Thyroid gland (tissue), 4 donors: Measurements from ENCODE around the gene MAP6D1. TPM values are rescaled to one million over a fixed set of nuclear protein-coding genes. Genes with fewer than 3 reads are reported as not detected.

ENCODE experiments used
- DNase-seq, 2 donors: peaks; one replicate each; pipeline ENCODE4 v3.0.0-alpha.2; 2019
- H3K27ac ChIP-seq, 3 donors: fragments of 200-600 bp; sonication (generic); 1 replicate in 2 of 3; 2 replicates in 1 of 3; pipeline ENCODE4 v1.5.1; 2016 to 2019; ENCODE audit warnings: mild to moderate bottlenecking in 1 of 3, moderate library complexity in 1 of 3
- H3K27me3 ChIP-seq: fragments of 200-600 bp; sonication (generic); one replicate; pipeline ENCODE4 v1.5.1; 2019
- H3K36me3 ChIP-seq, 2 donors: fragments of 200-600 bp; sonication (generic); one replicate each; pipeline ENCODE4 v1.5.1; 2016 to 2019
- H3K4me1 ChIP-seq, 2 donors: fragments of 200-600 bp; sonication (generic); one replicate each; pipeline ENCODE4 v1.5.1; 2017 to 2019
- H3K4me3 ChIP-seq, 3 donors: fragments of 200-600 bp; sonication (generic); replicated peaks in 1 of 3; 1 replicate in 2 of 3; 2 replicates in 1 of 3; pipeline ENCODE4 v1.5.1; 2016; ENCODE audit warnings: mild to moderate bottlenecking in 1 of 3
- H3K9me3 ChIP-seq: fragments of 200-600 bp; sonication (generic); one replicate; pipeline ENCODE4 v1.5.1; 2017
- POLR2A ChIP-seq, 2 donors: fragments of 450-650 bp; IDR thresholded peaks; one replicate each; pipeline ENCODE4 v1.6.1; 2017; ENCODE audit warnings: antibody characterized with exemption in 2 of 2, mild to moderate bottlenecking in 2 of 2, moderate library complexity in 1 of 2
- WGBS, 2 donors: methylation state at CpG; one replicate each; pipeline ENCODE4 v1.1.5; 2017; 5-methylcytosine and 5-hydroxymethylcytosine counted together
- intact Hi-C: fragments of 100-400 bp; cut with DNase I; formaldehyde crosslinking; loops from one replicate; pipeline ENCODE4 v1.15.1; 2023
- total RNA-seq, 4 donors: library from RNA; depleted of rRNA; stranded (reverse); fragments of >200 nt; gene quantifications; one replicate each; pipeline ENCODE4 v1.2.3, GENCODE V29; 2016
- TF ChIP-seq, protein P1 (sequence below), 6 experiments: fragments of 200-600 bp in 3 of 6; fragments of 450-650 bp in 3 of 6; sonication (generic) in 3 of 6; IDR thresholded peaks; one replicate each; pipeline ENCODE4 v1.5.1; 2016 to 2019; ENCODE audit warnings: antibody characterized with exemption in 6 of 6, mild to moderate bottlenecking in 2 of 6, inconsistent platforms in 1 of 6, moderate library complexity in 1 of 6

Gene MAP6D1
- total RNA-seq, 4 donors from 2014 or later: 3.0 to 4.9 (median 3.0) TPM; not detected in 1

DNA sequence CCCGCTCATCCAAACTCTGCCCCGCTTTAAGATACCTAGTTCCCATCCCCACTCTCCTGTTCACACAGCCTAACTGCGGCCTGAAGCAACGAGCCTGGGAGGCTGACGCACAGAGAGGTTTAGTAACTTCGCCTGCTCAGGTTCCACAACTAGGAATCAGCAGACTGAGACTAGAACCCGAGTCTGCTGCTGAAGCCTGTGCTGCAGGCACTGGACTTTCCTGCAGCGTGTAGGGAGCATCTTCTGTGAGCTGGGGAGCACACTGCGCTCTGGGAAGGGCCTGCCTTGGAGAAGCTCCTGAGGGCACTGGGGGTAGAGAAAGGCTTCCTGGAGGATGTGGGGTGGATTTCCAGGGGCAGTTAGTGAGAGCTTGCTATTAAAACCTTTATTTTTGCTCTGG, 4.8 kb upstream of the MAP6D1 start:
- H3K4me3 ChIP-seq: no peak overlapping the region
- no peak overlapping the region for H3K27ac ChIP-seq
- no peaks in the 10 kb centered on the region for H3K27me3 ChIP-seq
- WGBS, 2 donors: 97 to 98% methylated on average over 9 of the region's 9 CpGs
- H3K36me3 ChIP-seq: peaks cover 18 to 27% of the 10 kb centered on the region in 2 donors
- H3K4me1 ChIP-seq: no peaks in the 10 kb centered on the region
- no peaks in the 10 kb centered on the region for H3K9me3 ChIP-seq
- TF ChIP-seq, protein P1, sequence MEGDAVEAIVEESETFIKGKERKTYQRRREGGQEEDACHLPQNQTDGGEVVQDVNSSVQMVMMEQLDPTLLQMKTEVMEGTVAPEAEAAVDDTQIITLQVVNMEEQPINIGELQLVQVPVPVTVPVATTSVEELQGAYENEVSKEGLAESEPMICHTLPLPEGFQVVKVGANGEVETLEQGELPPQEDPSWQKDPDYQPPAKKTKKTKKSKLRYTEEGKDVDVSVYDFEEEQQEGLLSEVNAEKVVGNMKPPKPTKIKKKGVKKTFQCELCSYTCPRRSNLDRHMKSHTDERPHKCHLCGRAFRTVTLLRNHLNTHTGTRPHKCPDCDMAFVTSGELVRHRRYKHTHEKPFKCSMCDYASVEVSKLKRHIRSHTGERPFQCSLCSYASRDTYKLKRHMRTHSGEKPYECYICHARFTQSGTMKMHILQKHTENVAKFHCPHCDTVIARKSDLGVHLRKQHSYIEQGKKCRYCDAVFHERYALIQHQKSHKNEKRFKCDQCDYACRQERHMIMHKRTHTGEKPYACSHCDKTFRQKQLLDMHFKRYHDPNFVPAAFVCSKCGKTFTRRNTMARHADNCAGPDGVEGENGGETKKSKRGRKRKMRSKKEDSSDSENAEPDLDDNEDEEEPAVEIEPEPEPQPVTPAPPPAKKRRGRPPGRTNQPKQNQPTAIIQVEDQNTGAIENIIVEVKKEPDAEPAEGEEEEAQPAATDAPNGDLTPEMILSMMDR (IDR thresholded peaks at IDR 0.05): no peak
- no peak for TF ChIP-seq POLR2A (IDR thresholded peaks at IDR 0.05)
- intact Hi-C loops: no loop called here
- DNase-seq: no peak

DNA sequence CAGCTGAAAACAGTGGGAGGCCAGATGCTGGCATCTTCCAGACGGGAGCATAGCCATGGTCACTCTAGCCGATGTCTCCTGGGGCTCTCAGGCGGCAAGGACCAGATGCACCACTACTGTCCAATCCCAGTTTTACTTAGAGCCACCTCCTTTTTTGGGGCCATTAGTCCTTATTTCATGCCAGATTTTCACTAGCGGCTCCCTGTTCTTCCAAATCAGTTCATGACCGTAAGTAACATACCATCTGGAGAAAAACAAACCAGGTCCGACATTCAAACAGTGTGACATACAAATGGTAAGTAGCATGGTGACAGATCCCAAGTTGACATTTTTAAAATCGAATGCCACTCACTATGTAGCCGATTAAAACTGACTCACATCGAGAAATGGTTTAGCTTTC, 4.1 kb upstream of the MAP6D1 start:
- WGBS, 2 donors: 95 to 98% methylated on average over 9 of the region's 9 CpGs
- peaks cover 18 to 25% of the 10 kb centered on the region in 2 donors for H3K36me3 ChIP-seq

DNA sequence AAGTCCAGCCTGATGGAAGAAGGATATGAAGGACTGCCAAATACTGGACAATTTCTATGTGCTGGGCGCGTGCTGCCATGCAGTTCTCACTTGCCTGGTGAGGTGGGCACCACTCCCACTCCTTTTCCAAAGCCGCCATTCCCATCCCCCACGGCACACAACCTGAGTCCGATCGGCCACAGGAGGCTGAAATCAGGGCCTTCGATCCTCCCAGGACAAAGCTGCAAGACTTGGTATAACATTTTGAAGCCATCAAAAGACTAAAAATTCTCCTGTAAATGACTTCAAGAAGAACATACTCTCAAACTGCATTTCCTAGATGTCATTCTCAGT, 3.1 kb upstream of the MAP6D1 start:
- no peak overlapping the region for H3K27ac ChIP-seq
- no peaks in the 10 kb centered on the region for H3K27me3 ChIP-seq
- intact Hi-C loops: no loop called here
- peaks cover 7% of the 10 kb centered on the region in 2 donors for H3K4me1 ChIP-seq
- TF ChIP-seq POLR2A (IDR thresholded peaks at IDR 0.05): no peak
- TF ChIP-seq, protein P1 (IDR thresholded peaks at IDR 0.05): no peak
- H3K9me3 ChIP-seq: no peaks in the 10 kb centered on the region
- DNase-seq: no peak
- peaks cover 17 to 18% of the 10 kb centered on the region in 2 donors for H3K36me3 ChIP-seq
- H3K4me3 ChIP-seq: no peak overlapping the region
- WGBS, 2 donors: 90 to 95% methylated on average over 7 of the region's 7 CpGs

More for the DNA sequence above, 4.1 kb upstream of the MAP6D1 start:
- TF ChIP-seq, protein P1 (IDR thresholded peaks at IDR 0.05): no peak
- TF ChIP-seq POLR2A (IDR thresholded peaks at IDR 0.05): no peak
- intact Hi-C loops: no loop called here
- Histone ChIP-seq H3K4me3 (no peak overlapping the region), H3K4me1 (peaks cover 5% of the 10 kb centered on the region in 2 donors), H3K9me3 (no peaks in the 10 kb centered on the region), H3K27ac (no peak overlapping the region), H3K27me3 (no peaks in the 10 kb centered on the region)
- no peak for DNase-seq

DNA sequence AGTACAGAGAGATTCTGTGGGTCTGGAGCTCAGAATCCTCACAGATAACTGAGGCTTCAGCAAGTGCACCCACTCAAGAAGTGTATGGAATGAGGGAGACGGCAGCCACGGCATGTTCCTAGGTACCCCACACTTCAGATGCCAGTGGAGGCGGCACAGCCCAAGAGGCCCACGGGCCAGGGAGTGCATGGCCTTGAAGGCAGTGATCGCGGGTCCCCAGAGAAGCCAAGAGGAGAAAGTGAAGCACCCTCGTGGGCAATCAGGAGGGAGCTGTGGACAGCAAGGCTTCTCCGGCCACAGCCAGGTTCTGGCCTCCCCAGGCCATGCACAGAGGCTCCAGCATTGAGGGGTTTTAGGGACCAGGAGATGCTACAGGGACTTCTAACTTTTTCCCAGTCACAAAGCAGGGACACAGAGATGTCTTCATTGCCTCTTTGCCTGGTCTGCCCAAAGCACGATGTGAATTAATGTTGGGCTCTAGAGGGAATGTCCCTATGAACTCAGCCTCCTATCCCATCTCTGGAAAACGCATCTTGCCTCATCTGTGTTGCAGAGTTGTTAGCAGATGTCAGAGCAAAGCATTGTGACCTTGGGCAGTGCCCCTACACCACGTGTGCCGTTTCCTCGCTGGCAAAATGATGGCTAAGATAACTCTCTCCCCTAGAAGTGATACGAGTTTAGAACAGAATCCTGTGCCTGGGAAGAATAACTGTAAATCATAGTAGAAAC, 2.6 kb upstream of the MAP6D1 start:
- Histone ChIP-seq H3K27ac (no peak overlapping the region), H3K36me3 (peaks cover 12 to 15% of the 10 kb centered on the region in 2 donors), H3K9me3 (no peaks in the 10 kb centered on the region), H3K4me3 (no peak overlapping the region), H3K4me1 (peaks cover 7% of the 10 kb centered on the region in 2 donors), H3K27me3 (no peaks in the 10 kb centered on the region)
- TF ChIP-seq POLR2A (IDR thresholded peaks at IDR 0.05): no peak
- TF ChIP-seq, protein P1 (IDR thresholded peaks at IDR 0.05): no peak
- DNase-seq: no peak
- intact Hi-C loops: no loop called here
- WGBS, 2 donors: 82 to 90% methylated on average over 13 to 14 of the region's 14 CpGs

DNA sequence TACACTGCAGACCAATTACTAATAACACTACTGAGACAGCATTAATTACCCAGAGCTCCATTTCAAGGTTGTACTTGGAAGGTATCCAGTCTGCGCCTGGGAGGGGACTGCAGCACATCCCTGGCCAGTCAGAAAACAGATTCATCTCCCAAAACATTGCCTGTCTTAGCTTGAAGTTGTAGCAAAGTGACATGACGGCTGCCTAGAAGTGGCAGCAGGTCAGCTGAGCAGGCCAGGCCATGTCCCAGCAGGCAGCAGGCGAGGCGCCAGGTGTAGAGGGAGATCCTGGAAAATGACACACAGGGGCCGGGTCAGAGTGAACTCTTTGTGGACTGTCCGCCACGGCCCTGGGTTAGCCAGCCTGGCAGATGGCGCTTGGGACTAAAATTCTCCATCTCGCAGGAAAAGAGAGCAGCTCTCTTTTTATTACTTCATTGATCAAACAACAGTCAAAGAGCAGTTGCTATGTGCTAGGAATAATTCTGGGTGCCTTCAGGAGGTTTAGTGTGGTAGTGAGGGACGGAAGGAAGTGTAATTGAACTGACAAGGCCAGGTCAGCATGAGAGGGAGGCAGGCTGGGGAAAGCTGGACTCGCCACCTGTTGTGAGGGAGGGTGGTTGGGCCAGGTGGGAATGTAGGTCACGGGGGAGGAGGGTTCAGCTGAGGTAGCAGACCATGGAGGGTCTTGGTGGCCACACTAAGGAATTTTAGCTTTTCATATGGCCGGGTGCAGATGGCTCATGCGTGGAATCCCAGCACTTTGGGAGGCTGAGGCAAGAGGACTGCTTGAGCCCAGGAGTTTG, 1.3 kb upstream of the MAP6D1 start:
- Histone ChIP-seq H3K9me3 (no peaks in the 10 kb centered on the region), H3K36me3 (peaks cover 4 to 11% of the 10 kb centered on the region in 2 donors), H3K27ac (no peak overlapping the region), H3K27me3 (no peaks in the 10 kb centered on the region), H3K4me3 (no peak overlapping the region), H3K4me1 (peaks cover 7% of the 10 kb centered on the region in 2 donors)
- TF ChIP-seq POLR2A (IDR thresholded peaks at IDR 0.05): no peak
- TF ChIP-seq, protein P1 (IDR thresholded peaks at IDR 0.05): no peak
- WGBS, 2 donors: 93 to 97% methylated on average over 14 of the region's 14 CpGs
- intact Hi-C loops: no loop called here
- DNase-seq: peak; percentile 21 to 24
